ENCODE measurements around the gene MAPK13.

The MAPK13 gene

DNA sequence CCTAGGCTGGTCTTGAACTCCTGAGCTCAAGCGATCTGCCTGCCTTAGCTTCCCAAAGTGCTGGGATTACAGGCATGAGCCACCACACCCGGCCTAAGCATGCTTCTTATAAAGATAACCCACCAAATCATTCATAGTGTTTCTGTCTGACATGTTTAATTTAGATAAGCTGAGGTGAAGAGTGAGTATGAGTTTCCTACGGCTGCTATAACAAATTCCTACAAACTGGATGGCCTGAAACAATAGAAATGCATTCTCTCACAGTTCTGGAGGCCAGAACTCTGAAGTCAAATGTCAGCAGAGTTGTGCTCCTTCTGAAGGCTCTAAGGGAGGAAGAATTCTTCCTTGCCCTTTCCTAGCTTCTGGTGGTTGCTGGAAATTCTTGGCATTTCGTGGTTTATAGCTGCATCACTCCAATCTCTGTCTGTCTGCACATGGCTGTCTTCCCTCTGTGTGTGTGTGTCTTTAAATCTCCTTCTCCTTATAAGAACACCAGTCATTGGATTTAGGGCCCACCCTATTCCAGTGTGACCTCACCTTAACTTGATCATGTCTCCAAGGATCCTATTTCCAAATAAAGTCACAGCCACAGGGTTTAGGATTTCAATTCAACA, 29.9 kb downstream of the MAPK13 start:
- DNase-seq = no peak

DNA sequence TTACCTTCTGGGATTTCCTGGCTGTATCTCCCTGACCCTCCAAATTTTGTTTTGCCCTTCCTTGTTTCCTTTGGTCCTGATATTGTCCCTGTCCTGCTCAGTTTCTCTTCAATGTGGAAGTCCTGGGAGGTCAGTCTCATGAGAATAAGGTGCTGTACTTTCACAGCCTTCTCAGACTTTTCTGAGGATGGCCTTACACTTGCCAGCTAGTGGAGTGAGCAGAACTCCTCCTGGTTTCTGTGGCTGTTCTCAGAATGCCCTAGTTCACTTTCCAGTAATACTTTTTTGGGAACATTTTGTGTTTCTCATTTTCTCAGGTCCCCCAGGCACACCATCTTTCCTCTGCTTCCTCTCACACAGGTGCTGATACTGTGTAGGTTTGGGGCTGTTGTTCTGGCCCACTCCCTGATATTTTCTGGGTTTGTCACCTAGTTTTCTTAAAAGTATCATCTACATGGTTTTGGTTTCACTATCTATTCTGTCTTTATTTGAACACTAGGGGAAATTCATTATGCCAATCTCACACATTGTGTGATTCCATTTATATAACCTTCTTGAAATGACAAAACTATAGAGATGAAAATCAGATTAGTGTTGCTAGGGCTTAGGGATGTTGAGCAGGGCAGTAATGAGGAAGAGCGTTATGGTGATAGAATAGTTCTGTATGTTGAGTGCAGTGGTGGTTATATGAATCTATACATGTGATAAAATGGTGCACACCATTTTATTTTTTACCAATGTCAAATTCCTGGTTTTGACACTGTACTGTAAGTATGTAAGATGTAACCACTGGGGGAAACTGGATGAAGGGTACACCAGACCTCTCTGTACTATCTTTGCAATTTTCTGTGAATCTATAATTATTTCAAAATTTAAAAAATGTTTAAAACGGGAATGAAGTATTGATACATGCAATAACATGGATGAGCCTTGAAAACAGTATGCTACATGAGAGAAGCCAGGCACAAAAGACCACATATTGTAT, 39.0 kb downstream of the MAPK13 start:
- no peak for DNase-seq

DNA sequence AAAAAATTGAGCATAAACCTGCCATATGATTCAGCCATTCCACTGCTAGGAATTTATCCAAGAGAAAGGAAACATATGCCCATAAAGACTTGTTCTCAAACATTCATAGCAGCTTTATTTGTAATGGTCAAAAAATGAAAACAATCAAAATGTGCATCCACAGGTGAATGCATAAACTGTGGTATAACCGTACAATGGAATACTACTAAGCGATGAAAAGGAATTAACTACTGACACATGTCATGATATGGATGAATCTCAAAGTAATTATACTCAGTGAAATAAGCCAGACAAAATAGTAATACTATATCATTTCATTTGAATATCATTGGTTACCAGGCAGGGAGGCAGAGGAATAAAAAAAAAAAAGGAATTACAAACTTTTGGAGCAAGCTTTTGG, 40.4 kb downstream of the MAPK13 start:
- no peak for DNase-seq

- DNase-seq = no peak
Observed at GRCh38 chr6:36171573-36171972, 41.3 kb downstream of the MAPK13 start.

DNA sequence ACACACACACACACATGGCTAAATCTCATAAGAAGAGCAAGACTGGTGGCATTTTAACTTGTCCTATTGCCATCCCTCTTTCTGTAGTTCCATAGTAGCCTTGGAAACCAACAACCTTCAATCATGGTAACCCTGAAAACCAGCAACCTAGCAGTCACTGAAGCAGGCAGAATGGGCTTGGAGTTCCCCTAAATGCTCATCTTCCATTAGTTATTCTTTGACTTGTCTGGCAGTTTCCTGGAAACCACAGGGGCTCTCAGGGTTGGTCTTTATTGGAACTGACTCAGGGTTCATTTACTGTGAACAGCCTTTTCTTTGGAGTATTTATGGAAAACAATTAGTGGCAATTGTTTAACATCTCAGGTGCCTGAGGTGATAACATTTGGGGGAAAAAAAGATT, 46.9 kb downstream of the MAPK13 start:
- no peak for DNase-seq

GRCh38 chr6:36178544-36178943, 48.2 kb downstream of the MAPK13 start:
- no peak for DNase-seq

DNA sequence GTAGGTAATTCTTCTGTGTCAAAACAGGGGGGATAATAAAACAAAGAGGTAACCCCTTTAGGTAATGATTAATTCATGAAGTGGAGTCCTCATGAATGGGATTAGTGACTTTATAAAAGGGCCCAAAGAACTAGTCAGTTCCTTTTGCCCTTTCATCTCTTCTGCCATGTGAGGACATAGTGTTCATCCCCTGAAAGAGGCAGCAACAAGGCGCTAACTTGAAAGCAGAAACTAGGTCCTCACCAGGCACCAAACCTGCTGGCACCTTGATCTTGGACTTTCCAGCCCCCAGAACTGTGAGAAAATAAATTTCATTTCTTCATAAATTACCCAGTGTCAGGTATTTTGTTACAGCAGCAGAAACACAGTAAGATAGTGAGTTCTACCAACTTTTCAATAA, 49.8 kb downstream of the MAPK13 start:
- DNase-seq = no peak

GRCh38 chr6:36184311-36184710, 54.0 kb downstream of the MAPK13 start:
- DNase-seq = no peak

- no peak for DNase-seq
Observed at GRCh38 chr6:36186199-36186598, 55.9 kb downstream of the MAPK13 start.

DNA sequence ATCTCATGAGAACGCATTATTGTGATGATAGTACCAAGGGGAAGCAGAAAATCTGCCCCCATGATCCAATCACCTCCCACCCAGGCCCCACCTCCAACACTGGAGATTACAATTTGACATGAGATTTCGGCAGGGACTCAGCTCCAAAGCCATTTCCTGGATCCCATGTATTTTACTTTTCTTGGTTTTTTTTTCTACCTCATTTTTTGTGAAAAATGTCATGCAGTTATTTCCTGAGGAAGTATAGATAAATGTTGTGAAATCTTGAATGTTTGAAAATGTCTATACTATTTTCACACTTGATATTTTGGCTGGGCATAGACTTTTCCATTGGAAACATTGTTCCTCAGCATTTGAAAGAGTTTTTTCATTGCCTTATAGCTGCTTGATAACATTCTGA, 57.1 kb downstream of the MAPK13 start:
- DNase-seq = no peak

Data from stimulated activated naive CD4-positive, alpha-beta T cell treated with Interleukin-2 at 50 U/mL for 16 hours (primary cell).